Cardiac muscle cell (in vitro differentiated cells and primary cell): ENCODE results near the gene CPNE2. TPM values are rescaled to one million over a fixed set of nuclear protein-coding genes. Genes with fewer than 3 reads are reported as not detected.

Experiments used
- DNase-seq, 2 donors: peaks; one replicate each; pipeline versions ENCODE4 v3.0.0 to v3.0.0-alpha.2; 2010 to 2017; ENCODE audit warnings: low read depth in 1 of 2, low spot score in 1 of 2
- H3K27ac ChIP-seq: fragments of 200-600 bp; sonication (generic); 2 replicates; pipeline ENCODE4 v1.5.1; 2016
- H3K27me3 ChIP-seq: fragments of 200-600 bp; sonication (generic); 2 replicates; pipeline ENCODE4 v1.6.0; 2016; ENCODE audit warnings: control low read depth
- H3K36me3 ChIP-seq: fragments of 200-600 bp; sonication (generic); 2 replicates; pipeline ENCODE4 v1.5.1; 2016; ENCODE audit warnings: control low read depth
- H3K4me1 ChIP-seq: fragments of 200-600 bp; sonication (generic); 2 replicates; pipeline ENCODE4 v1.8.1; 2017; ENCODE audit warnings: low read depth, mild to moderate bottlenecking, mixed run types
- H3K4me3 ChIP-seq: fragments of 200-600 bp; sonication (generic); 2 replicates; pipeline ENCODE4 v1.5.1; 2016; ENCODE audit warnings: mild to moderate bottlenecking
- H3K9me3 ChIP-seq: fragments of 200-600 bp; sonication (generic); 2 replicates; pipeline ENCODE4 v1.5.1; 2017; ENCODE audit warnings: low read depth, mild to moderate bottlenecking, control low read depth
- CTCF ChIP-seq: IDR thresholded peaks from 2 replicates; pipeline ENCODE4 v1.5.1; 2012; ENCODE audit warnings: low read depth, mild to moderate bottlenecking, low read length
- polyA plus RNA-seq: library from polyadenylated mRNA; unstranded; fragments of >200 nt; fragmentation: Nextera tagmentation; extraction: Ambion mirVana; gene quantifications from 2 replicates; pipeline ENCODE4 v1.2.1, GENCODE V29; 2016
- total RNA-seq: library from RNA; depleted of rRNA; stranded (reverse); fragments of >200 nt; gene quantifications from 2 replicates; pipeline ENCODE4 v1.2.3, GENCODE V29; 2016

The CPNE2 gene
- total and polyA plus RNA-seq, 2 experiments from 2014 or later, result 25.5 to 43.0 TPM

GRCh38 chr16:57159447-57159846 is 67.1 kb downstream of the CPNE2 start:
- Histone ChIP-seq H3K4me3 (no peak overlapping the region), H3K4me1 (no peaks in the 10 kb centered on the region), H3K9me3 (no peaks in the 10 kb centered on the region), H3K36me3 (peaks cover 25% of the 10 kb centered on the region), H3K27me3 (no peaks in the 10 kb centered on the region), H3K27ac (no peak overlapping the region)
- DNase-seq, result no peak
- TF ChIP-seq CTCF, result no peak

GRCh38 chr16:57163842-57164241 is 71.5 kb downstream of the CPNE2 start:
- H3K4me3 ChIP-seq, result no peak overlapping the region
- H3K36me3 ChIP-seq, result peaks cover 25% of the 10 kb centered on the region
- no peak for TF ChIP-seq CTCF
- no peaks in the 10 kb centered on the region for H3K9me3 ChIP-seq
- DNase-seq, result no peak
- no peak overlapping the region for H3K27ac ChIP-seq
- H3K4me1 ChIP-seq, result peaks cover 16% of the 10 kb centered on the region
- no peaks in the 10 kb centered on the region for H3K27me3 ChIP-seq

GRCh38 chr16:57165483-57165882 is 73.1 kb downstream of the CPNE2 start:
- no peak for TF ChIP-seq CTCF
- no peaks in the 10 kb centered on the region for H3K9me3 ChIP-seq
- H3K36me3 ChIP-seq, result peaks cover 20% of the 10 kb centered on the region
- peaks cover 16% of the 10 kb centered on the region for H3K4me1 ChIP-seq
- no peak overlapping the region for H3K27ac ChIP-seq
- H3K27me3 ChIP-seq, result no peaks in the 10 kb centered on the region
- no peak overlapping the region for H3K4me3 ChIP-seq
- no peak for DNase-seq

GRCh38 chr16:57165938-57166337 is 73.6 kb downstream of the CPNE2 start:
- TF ChIP-seq CTCF, result no peak
- H3K9me3 ChIP-seq, result no peaks in the 10 kb centered on the region
- peak in 1 of 2 donors; percentile 76 for DNase-seq
- no peak overlapping the region for H3K4me3 ChIP-seq
- no peaks in the 10 kb centered on the region for H3K27me3 ChIP-seq
- H3K36me3 ChIP-seq, result peaks cover 19% of the 10 kb centered on the region
- peaks cover 16% of the 10 kb centered on the region for H3K4me1 ChIP-seq
- no peak overlapping the region for H3K27ac ChIP-seq

- Histone ChIP-seq H3K4me3 (no peak overlapping the region), H3K27me3 (no peaks in the 10 kb centered on the region), H3K27ac (peak overlapping the region; percentile 38), H3K4me1 (peaks cover 16% of the 10 kb centered on the region), H3K9me3 (no peaks in the 10 kb centered on the region), H3K36me3 (peaks cover 24% of the 10 kb centered on the region)
- no peak for DNase-seq
- no peak for TF ChIP-seq CTCF
Observed at GRCh38 chr16:57166451-57166850, 74.1 kb downstream of the CPNE2 start.

- Histone ChIP-seq H3K9me3 (no peaks in the 10 kb centered on the region), H3K36me3 (peaks cover 23% of the 10 kb centered on the region), H3K4me3 (no peak overlapping the region), H3K27ac (peak overlapping the region; percentile 38), H3K4me1 (peaks cover 16% of the 10 kb centered on the region), H3K27me3 (no peaks in the 10 kb centered on the region)
- DNase-seq, result peak; percentile 66 to 72
- TF ChIP-seq CTCF, result no peak
Observed at GRCh38 chr16:57166951-57167350, 74.6 kb downstream of the CPNE2 start.
